OCI-M2 (cell line): Measurements from ENCODE around the gene DCAF15.
"Not testable (repeated sequence)": the region's sequence is repeated elsewhere in the genome, so short reads cannot be mapped to it uniquely, and the experiment has no call there.

ENCODE experiments used
- DNase-seq: peaks from one replicate; lab custom pipeline; 2025; ENCODE audit not compliant: unreplicated experiment; lab: John Stamatoyannopoulos, UW

The DCAF15 gene, protein sequence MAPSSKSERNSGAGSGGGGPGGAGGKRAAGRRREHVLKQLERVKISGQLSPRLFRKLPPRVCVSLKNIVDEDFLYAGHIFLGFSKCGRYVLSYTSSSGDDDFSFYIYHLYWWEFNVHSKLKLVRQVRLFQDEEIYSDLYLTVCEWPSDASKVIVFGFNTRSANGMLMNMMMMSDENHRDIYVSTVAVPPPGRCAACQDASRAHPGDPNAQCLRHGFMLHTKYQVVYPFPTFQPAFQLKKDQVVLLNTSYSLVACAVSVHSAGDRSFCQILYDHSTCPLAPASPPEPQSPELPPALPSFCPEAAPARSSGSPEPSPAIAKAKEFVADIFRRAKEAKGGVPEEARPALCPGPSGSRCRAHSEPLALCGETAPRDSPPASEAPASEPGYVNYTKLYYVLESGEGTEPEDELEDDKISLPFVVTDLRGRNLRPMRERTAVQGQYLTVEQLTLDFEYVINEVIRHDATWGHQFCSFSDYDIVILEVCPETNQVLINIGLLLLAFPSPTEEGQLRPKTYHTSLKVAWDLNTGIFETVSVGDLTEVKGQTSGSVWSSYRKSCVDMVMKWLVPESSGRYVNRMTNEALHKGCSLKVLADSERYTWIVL

DNA sequence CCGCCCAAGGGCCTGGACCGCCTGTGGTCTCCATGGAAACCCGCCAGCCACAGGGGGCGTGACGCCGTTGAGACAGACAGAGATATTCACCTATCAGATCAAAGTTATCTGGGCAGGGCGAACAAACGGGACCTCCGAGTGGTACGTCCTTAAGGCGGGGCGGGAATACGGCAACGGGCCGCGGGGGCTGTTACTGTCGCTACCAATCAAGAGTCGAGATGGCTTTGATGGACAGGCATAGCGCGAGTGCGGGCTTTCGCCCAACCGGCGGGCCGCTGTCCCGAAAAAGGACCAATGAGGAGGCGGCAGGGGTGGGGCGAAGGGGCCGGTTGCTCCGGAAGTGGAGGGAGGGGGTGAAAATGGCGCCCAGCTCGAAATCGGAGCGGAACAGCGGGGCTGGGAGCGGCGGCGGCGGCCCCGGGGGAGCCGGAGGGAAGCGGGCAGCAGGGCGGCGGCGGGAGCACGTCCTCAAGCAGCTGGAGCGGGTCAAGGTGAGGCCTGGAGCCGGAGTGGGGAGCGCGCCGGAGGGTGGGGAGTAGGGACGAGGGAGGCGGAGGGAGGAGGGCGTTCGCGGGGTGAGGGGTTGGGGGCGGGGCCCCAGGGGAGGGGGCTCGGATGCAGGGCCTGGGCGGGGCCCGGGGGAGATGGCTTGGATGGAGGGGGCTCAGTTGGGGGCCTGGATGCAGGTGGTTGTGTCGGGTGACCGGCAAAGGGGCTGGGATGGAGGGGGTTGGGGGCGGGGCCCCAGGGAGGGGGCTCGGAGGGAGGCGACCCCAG is at the start of gene DCAF15:
TSS of gene DCAF15 (plus strand) at position 356 of the 777 bp plus-strand sequence. CDS start at position 360, 4 bp downstream.
- DNase-seq, result peak; percentile 100

DNA sequence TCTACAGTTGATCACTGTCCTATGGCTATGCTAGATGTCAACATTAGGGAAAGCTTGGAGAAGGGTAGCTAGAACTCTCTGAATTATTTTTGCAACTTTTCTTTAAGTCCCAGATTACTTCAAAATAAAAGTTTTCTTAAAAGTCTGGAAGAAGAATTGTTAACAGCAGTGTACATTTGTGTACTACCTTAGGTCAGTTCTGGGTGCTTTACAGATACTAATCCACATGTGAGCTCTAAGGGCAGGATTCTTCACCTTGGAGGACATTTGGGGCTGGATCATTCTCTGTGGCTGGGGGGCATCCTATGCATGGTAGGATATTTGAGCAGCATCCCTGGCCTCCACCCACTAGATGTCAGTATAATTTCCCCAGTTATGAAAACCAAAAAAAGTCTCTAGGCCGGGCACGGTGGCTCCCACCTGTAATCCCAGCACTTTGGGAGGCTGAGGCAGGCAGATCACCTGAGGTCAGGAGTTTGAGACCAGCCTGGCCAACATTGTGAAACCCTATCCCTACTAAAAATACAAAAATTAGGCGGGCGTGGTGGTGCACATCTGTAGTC is 49.2 kb upstream of the DCAF15 start:
- DNase-seq, result peak; percentile 84

DNA sequence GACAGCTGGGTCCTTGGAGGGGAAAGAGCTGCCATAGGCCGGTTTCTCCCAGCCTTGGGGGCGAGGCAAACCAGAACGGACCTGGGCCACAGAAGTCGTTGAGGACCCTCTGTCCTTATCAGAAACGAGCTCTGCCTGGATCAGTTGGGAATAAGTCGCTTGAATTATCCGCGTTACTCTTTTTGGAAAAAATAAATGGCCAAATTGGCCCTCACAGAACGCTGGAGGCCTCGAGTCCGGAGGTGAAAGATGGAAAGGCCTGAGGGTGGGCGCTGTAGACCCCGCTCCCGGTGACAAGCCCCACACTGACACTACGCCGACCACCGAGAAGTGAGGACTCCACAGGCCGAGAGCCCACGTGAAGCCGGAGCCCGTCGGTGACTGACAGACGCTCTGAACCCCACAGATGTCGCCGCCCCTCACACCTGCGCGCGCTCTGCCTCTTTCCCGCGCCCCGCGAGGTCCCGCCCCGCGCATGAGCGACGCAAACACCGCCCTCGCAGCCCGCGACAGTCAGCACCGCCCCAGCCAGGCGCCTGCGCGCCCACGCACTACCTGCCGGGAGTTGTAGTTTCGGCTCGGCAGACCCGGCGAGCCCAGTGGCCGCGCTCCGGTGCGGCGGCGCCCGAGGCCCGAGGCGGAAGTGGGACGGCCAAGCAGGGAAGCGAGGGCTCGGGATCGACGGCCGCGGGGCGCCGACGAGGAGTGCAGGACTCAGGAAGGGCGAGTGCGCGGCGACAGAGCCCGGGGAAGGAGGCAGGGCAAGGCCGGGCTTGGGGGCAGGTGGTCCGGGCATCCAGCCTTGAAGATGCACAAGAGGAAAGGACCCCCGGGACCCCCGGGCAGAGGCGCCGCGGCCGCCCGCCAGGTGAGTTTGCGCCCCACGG is 46.4 kb upstream of the DCAF15 start, which contains the start of the genes BRME1 and CC2D1A:
TSS of gene BRME1 (minus strand) at position 484 of the 887 bp plus-strand sequence. CDS start 1,225 bp downstream, outside the sequence.
TSS of gene CC2D1A (plus strand) at position 568 of the 887 bp plus-strand sequence. CDS start at position 809, 241 bp downstream.
- peak; percentile 99 for DNase-seq

DNA sequence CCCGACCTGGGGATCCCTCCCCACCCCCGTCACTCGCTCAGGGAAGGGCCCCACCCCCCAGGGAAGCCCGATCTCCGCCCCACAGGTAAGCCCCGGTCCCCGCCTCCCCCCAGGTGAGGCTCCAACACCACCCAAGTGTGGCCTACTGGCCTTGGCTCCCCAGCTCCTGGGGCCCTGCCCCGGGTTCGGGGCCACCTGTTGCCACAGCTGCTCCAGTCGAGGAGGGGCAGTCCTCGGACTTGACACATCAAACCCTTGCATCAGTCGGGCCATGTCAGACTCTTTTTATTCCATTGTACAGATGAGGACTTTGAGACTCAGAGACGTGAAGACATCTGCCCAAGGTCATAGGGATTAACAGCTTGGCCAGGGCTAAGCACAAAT is 45.8 kb upstream of the DCAF15 start:
- DNase-seq, result peak; percentile 78

DNA sequence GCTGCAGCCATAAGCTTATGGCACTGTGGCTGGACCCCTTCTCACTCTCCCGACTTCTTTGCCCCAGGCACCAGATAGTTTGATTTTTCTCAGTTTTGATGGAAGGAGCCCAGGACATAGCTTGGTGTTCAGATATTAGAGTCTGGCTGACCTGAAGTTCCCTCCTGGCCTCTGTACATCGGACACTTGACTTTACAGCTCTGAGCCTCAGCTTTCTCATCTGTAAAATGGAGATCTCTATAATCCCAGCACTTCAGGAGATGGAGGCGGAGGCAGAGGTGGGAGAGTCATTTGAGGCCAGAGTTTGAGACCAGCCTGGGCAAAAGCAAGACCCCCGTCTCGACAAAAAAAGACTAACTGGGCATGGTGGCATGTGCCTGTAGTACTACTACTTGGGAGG is 45.4 kb upstream of the DCAF15 start:
- no peak for DNase-seq

DNA sequence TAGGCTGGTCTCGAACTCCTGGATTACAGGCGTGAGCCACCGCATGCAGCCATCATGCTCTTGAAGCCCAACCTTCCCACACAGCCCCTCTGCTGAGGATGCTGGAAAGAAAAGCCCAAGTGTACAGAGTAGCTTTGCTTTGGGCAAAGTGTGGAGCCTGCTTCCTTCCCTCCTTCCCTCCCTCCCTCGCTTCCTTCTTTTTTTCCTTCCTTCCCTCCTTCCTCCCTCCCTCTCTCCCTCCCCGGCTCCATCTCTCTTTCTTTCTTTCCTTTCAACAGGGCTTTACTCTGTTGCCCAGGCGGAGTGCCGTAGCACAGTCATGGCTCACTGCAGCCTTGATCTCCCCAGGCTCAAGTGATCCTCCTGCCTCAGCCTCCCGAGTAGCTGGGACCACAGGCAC is 43.6 kb upstream of the DCAF15 start:
- no peak for DNase-seq

DNA sequence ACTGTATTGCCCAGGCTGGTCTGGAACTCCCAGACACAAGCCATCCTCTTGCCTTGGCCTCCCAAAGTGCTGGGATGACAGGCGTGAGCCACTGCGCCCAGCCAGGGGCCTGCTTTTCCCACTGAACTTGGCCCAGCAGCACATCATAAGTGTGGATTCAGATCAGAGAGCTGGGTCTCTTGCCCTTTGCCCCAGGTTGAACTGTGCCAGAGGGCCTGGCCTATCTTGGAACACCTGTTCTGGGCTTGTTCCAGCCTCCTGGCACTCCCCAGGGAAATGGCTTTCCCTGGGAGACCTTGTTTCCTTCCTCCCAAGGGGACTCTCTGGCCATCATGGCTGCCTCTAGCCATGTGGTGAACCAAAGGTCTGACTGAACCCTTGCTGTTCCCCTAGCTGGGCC is 42.9 kb upstream of the DCAF15 start:
- DNase-seq, result no peak

DNA sequence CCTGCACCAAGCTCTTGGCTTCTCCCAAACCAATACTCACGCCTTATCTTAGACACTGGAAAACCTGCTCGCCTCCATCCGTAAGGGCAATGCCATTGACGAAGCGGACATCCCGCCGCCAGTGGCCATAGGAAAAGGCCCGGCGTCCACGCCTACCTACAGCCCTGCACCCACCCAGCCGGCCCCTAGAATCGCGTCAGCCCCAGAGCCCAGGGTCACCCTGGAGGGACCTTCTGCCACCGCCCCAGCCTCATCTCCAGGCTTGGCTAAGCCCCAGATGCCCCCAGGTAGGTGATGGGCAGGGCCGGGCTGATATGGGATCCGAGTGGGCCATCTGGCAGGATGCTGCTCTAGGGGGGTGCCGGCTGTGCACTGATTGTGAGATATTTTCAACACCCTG is 39.0 kb upstream of the DCAF15 start:
- no peak for DNase-seq

DNA sequence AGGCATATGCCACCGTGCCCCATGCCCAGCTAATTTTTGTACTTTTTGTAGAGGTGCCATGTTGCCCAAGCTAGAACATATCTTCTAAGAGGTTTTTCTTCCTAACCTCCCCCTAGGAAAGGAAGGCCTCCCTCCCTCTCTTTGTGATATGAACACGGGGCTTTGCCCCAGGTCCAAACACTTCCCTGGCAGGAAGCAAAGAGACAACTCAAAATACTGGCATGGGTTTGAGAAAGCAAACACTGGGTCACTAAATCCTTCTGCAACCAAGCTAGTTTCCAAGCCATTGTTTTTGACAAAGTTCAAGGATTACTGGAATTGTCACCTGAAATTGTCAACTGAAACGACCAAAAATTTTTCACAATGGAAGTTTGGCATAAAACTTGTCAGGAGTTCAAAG is 37.5 kb upstream of the DCAF15 start:
- DNase-seq, result no peak

DNA sequence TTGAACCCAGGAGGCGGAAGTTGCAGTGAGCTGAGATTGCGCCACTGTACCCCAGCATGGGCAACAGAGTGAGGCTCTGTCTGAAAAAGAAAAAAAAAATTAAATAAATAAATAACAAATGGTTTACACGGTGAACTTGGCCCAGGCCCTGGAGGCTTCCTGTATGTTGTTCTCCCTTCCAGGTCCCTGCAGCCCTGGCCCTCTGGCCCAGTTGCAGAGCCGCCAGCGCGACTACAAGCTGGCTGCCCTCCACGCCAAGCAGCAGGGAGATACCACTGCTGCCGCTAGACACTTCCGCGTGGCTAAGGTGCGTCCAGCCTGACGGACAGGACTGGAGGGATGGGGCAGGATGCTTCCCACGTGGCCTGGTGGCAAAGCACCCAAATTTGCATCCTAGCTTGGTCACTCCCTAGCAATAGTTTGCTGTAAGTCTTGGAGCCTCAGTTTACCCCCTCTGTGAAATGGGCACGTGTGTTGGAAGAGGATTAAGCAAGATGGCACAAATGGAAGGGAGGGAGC is 34.4 kb upstream of the DCAF15 start:
- no peak for DNase-seq

DNA sequence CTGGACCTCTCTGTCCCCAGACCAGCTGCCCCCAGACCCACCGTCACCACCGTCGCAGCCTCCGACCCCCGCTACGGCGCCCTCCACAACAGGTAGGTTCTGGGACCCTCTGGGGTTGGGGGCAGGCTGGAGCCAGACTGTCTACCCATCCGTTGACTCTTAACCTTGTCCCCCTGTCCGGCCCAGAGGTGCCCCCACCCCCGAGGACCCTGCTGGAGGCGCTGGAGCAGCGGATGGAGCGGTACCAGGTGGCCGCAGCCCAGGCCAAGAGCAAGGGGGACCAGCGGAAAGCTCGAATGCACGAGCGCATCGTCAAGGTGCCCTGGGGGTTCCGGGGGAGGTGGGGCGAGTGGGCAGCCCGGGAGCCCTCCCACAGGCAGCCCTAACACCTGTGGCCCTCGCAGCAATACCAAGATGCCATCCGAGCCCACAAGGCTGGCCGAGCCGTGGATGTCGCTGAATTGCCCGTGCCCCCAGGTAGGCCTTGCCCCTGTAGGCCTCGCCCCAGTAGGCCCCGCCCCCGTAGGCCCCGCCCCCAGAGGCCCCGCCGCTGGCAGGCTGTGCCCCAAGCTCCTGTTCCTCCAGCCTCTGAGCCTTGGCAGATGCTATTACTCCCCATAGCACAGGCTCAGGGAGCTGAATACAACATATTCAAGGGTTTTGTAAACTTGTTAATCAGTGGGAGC is 33.4 kb upstream of the DCAF15 start:
- DNase-seq, result no peak

DNA sequence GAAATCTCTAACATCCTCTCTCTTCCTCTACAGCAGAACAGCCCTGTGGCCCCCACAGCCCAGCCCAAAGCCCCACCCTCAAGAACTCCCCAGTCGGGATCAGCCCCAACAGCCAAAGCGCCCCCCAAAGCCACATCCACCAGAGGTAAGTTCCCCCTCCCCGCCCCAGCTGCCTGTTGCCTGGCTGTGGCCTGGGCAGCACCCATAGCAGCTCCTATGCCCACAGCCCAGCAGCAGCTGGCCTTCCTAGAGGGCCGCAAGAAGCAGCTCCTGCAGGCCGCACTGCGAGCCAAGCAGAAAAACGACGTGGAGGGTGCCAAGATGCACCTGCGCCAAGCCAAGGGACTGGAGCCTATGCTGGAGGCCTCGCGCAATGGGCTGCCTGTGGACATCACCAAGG is 31.8 kb upstream of the DCAF15 start:
- DNase-seq, result no peak

DNA sequence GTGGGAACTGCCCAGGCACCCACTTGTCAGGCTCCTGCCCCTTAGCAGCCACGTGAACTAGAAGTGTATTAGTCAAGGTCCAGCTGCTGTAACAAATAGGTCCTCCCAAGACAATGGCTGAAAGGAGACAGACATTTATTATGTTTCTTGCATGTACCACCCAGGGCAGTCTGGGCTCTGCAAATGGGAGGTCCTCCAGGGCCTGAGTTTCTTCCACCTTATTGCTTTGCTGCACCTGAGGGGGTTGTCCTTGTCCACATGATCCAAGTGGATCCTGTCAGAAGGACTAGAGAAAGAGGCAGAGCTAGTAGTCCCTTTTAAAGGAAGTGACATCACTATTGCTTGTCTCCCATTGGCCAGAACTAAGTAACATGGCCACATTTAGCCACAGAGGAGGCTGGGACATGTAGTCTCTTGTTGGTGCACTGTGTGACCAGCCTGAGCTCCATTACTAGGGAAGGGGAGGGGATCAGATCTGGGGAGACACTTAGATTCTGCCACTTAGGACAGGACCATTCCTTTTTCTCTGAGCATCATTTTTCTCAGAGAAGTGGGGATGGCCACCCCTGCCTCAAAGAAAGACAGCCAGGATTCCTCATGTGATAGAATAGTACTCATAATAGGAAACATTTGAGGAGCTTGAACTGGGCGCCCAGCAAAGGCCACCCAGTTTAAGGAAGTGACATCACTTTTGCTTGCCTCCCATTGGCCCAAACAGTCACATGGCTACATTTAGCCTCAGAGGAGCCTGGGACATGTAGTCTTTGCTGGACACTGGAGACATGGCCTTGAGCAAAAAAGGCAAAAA is 31.2 kb upstream of the DCAF15 start:
- peak; percentile 91 for DNase-seq

DNA sequence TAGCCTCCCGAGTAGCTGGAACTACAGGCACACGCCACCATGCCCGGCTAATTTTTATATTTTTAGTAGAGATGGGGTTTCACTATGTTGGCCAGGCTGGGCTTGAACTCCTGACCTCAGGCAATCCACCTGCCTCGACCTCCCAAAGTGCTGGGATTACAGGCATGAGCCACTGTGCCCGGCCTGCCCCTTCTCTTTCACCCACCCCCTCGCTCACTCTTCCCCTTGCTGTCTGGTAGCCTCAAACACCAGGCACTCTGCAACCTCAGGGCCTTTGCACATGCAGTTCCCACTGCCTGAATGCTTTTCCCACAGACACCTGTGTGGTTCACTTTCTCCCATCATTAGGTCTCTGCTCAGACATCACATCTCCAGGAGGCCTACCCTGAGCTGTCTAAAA is 30.2 kb upstream of the DCAF15 start:
- DNase-seq, result not testable (repeated sequence)

DNA sequence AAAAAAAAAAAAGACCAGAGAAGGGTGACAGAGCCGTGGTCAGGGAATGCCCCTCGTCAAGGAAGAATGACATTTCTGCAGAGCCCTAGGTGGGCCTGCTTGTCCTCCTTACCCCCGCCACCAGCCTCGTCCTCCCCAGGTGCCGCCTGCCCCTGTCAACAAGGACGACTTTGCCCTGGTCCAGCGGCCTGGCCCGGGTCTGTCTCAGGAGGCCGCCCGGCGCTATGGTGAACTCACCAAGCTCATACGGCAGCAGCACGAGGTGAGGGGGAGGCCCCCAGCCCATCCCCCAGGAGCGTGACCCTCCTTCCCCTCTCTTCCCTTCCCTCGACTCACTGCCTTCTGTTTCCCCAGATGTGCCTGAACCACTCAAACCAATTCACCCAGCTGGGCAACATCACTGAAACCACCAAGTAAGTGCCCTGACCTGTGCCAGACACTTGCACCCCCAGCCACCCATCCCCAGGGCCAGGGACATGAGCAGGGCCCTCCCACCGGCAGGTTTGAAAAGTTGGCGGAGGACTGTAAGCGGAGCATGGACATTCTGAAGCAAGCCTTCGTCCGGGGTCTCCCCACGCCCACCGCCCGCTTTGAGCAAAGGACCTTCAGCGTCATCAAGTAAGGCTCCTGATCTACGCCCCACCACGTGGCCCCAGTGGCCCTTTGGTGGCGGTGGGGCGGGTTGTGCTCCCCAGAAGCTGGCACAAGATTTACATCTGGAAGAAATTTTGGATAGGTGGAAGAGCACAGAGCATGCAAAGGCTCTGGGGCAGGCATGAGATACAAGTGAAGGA is 28.9 kb upstream of the DCAF15 start:
- DNase-seq, result no peak

DNA sequence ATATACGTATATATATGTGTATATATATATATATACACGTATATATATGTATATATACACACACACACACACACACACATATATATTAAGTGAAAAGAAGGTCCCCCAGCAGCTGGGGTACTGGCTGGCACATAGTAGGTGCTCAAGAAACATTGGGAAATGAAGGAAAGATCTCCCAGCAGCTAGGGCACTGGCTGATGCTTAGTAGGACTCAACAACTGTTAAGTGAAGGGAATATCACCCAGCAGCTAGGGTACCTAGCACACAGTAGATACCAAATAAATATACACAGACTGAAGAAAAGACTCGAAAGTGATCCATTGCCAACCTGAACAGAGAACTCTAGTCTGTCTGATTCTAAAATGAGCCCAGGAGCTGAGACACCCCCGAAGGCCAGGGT is 26.3 kb upstream of the DCAF15 start:
- DNase-seq, result no peak

DNA sequence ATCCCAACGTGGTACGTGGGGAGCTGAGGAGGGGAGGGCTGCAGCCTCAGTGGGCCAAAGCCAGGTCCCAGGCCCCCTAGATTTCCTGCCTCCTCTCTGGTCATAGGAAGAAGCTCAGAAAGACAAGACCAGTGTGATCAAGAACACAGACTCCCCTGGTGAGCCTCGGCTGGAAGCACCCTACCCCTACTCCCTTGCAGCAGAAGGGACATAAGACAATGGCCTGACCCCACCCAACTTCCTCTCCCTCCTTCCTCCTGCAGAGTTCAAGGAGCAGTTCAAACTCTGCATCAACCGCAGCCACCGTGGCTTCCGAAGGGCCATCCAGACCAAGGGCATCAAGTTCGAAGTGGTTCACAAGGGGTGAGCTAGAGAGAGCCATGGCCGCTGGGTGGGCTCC is 25.6 kb upstream of the DCAF15 start:
- no peak for DNase-seq

DNA sequence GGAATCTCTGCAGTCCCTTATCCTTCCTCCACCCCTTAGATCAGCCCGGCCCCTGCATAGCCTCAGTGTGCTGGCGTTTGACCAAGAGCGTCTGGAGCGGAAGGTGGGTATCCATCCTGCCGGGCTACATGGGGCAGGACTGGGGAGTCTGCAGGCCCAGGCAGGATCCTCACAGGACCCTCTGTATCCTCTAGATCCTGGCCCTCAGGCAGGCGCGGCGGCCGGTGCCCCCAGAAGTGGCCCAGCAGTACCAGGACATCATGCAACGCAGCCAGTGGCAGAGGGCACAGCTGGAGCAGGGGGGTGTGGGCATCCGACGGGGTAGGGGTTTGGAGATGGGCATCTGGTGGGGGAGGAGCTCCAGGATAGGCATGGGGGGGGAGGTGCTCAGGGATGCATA is 23.0 kb upstream of the DCAF15 start:
- DNase-seq, result no peak
